GM13976 (cell line): ENCODE measurements around the gene SIX3.
A peak's percentile ranks its signal among the peaks of the same experiment; 100 is the strongest.

ENCODE experiments used
- DNase-seq: peaks from one replicate; pipeline ENCODE4 v3.0.0; 2012; ENCODE audit warnings: low spot score
- CTCF ChIP-seq: IDR thresholded peaks from 2 replicates; pipeline ENCODE4 v1.5.1; 2012; ENCODE audit warnings: borderline replicate concordance, mild to moderate bottlenecking; ENCODE audit not compliant: insufficient read depth; ENCODE audit errors: extremely low read depth, missing control alignments, control extremely low read depth
- in situ Hi-C: fragments of 300-500 bp; cut with MboI; formaldehyde crosslinking; loops from one replicate; pipeline ENCODE4 v1.12.0; 2022; ENCODE audit warnings: low sequenced_read_pairs, mixed read lengths, inconsistent platforms; ENCODE audit not compliant: unreplicated experiment

SIX3 gene

DNA sequence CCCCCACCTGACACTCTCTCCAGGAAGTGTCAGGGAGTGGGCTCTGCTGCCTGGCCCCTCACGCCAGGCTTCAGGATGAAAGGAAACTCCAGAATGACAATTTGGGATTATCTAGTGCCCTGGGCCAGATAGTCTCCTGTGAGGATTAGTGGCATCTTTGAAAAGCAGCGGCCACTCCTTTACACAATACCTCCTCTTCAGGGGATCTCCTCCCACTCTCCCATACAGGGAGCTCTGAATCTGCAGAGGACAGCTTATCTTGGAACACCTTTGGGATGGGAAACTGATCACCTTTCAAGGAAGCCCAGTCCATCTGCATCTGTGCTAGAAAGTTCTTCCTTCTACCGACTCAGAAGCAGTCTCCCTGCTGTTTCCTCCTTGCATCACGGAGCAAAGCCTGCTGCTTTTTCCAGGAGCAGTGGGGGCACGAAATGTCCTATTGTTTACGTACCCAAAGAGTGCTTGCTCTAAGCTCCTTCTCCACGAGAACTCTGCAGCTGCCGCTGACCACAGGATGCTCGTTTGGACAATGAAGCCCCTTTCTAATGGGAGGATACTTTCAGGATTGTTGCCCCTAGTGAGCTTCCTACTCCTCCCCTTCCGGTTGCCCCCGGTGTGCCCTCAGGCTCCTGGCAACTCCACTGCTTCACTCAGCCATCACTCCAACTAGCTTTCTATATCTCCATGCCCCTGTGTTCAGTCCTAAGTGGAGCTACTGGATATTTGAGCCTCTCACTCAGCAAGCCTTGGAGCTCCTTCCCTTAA lies 31.5 kb downstream of the SIX3 start:
- TF ChIP-seq CTCF = no peak
- in situ Hi-C loops = loop anchor here (25.0 kb wide), 1 partner anchor 936 kb away; no protein-coding TSS in a partner anchor
- no peak for DNase-seq

GRCh38 chr2:44974064-44974715 lies 32.7 kb downstream of the SIX3 start:
- TF ChIP-seq CTCF = peak; percentile 31
- DNase-seq = peak; percentile 27
- in situ Hi-C loops = loop anchor here (25.0 kb wide), 1 partner anchor 937 kb away; no protein-coding TSS in a partner anchor

DNA sequence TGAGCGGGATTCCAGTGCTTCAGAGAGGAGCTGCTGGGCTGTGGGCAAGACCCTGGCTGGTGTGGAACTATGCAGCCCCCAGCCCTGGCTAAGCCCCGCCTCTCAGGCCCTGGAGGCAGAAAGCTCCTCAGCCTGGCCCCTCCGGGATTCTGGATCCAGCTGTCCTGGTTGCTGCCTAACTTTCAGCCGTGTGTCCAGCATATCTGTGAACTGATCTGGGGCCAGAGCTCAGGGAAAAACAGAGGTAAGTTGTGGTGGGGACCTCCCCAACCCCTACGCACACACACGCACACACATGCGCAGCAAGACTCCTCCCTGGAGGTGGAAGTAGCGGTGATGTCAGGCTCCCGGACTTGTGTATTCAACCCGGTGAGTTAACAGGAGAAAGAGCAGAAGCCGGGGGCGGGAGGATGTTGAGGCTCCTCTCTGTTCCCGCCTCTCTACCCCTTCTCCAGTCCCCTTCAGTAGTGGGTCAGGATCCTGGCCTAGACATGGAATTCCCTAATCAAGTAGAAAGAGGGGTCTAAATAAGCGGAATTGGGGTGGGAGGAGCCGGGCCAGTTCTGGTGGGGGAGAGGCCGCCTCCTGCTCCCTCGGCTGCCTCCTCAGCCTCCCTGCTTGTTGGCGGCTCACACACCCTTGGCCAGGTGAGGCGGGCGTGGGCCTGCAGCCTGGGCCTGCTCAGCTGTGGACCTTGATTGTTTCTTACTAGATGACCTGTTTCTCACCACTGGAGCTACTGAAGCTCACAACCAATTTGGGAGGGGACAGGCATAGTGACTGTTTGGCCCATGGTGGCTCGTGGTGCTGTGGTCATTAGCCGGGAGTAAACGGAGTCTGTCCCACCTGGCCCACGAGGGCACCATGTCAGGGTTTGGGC lies 34.3 kb downstream of the SIX3 start:
- in situ Hi-C loops = no loop called here
- no peak for DNase-seq

GRCh38 chr2:44979581-44979980 lies 38.1 kb downstream of the SIX3 start:
- no peak for TF ChIP-seq CTCF
- DNase-seq = no peak
- in situ Hi-C loops = no loop called here

More for the DNA sequence above, 34.3 kb downstream of the SIX3 start:
- TF ChIP-seq CTCF = no peak

DNA sequence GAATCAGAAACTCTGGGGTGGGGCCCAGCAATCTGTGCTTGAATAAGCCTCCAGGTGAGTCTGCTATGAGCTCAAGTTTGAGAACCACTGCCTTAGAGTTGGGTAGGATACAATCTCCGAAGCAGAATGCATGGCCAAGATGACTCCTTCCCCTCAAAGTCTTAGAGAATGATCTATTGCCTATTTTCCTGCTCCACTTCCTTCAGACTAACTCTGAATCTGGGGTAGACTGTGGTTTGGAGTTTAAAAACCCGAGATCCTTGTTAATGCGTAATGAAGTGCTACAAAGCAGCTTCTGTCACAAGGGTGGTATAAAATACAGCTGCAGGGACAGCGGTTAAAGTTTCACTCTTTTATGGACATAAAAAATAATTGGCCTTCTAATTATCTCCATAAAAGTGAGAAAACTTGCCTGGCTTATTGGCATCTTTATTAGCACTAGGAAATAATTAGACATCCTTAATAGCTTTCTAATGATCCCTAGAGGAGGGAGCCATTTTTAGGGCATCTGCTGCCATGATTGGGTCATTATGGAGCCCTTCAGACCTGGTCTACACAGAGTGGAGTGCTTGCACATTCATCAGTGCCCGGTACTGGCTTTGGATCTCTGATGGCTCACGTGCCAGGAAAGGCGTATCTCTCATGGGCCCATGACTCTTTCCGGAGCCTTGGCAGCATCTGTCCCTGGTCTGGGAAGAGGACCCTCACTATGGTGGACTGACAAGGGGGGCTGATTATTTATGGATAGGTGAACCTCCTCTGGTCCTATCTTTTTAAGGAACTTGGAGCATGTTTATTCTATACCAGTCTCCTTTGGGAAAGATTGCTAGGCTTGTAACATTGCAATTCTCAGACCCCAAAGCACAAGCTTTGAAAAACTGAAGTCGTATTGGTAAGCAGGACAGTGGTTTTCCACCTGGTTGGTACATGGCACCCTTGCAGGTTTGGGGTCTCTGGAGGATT lies 39.5 kb downstream of the SIX3 start:
- in situ Hi-C loops = loop anchor here (5.0 kb wide), 1 partner anchor 516 kb away; no protein-coding TSS in a partner anchor
- TF ChIP-seq CTCF = no peak
- no peak for DNase-seq
